ENCODE measurements around the gene AGA. TPM values are rescaled to one million over a fixed set of nuclear protein-coding genes. Genes with fewer than 3 reads are reported as not detected.
A peak's percentile ranks its signal among the peaks of the same experiment; 100 is the strongest.

AGA gene
- total and polyA plus RNA-seq, 2 of the 4 experiments (the other 2 are of a cell fraction) = 26.3 to 38.5 TPM

DNA sequence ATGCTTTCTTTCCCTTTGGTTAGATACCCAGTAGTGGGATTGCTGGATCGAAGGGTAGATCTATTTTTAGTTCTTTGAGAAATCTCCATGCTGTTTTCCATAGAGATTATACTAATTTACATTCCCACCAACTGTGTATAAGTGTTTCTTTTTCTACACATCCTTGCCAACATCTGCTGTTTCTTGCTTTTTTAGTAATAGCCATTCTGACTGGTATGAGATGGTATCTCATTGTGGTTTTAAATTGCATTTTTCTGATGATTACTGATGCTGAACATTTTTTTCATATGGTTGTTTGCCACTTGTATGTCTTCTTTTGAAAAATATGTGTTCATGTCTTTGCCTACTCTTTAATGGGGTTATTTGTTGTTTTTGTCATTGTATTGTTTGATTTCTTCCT lies 6.6 kb upstream of the AGA start:
- H3K27me3 ChIP-seq (ENCODE audit: control insufficient read depth, insufficient read depth, low read length) = no peaks in the 10 kb centered on the region
- H2AK5ac ChIP-seq (ENCODE audit: low read depth, low read length) = no peak overlapping the region
- no peak overlapping the region for H3K14ac ChIP-seq (replicated peaks; ENCODE audit: low read depth, low read length)
- no peaks in the 10 kb centered on the region for H4K20me1 ChIP-seq (ENCODE audit: insufficient read depth, low read length)
- dilution Hi-C loops (cut with HindIII; ENCODE audit: low sequenced_read_pairs, unreplicated experiment) = no loop called here
- in situ Hi-C loops (cut with MboI; ENCODE audit: low sequenced_read_pairs) = no loop called here
- H3K4me1 ChIP-seq (ENCODE audit: control insufficient read depth, insufficient read depth, low read length) = peaks cover 2% of the 10 kb centered on the region; the same call in 1 of the 2 replicates
- ATAC-seq (ENCODE audit: low read depth) (peak; percentile 71), DNase-seq (peak; percentile 77)
- H4K5ac ChIP-seq (ENCODE audit: low read depth, low read length) = peak overlapping the region; percentile 72; the same call in 1 of the 2 replicates
- BruUV-seq (replicated peaks) = no TSS peak
- H2BK15ac ChIP-seq (ENCODE audit: low read depth, low read length) = no peak overlapping the region
- no CpG with 5 or more reads among the region's 1 CpG for WGBS, 2 experiments (ENCODE audit: extremely low coverage in 2 of 2, insufficient read length in 1 of 2)
- H3K9me3 ChIP-seq (ENCODE audit: control insufficient read depth, insufficient read depth, low read length) = no peaks in the 10 kb centered on the region
- no peak overlapping the region for H4K91ac ChIP-seq (ENCODE audit: insufficient read depth, low read depth, low read length)
- ChIA-PET CTCF (no interaction called here), POLR2A (ENCODE audit: unreplicated experiment) (no interaction called here)
- H3K36me3 ChIP-seq (ENCODE audit: control insufficient read depth, insufficient read depth, low read length) = no peaks in the 10 kb centered on the region
- no peak overlapping the region for H3K4me3 ChIP-seq (ENCODE audit: insufficient read depth, low read depth, low read length)
- H2BK120ac ChIP-seq (ENCODE audit: low read depth, low read length) = no peak overlapping the region
- H3K56ac ChIP-seq (ENCODE audit: extremely low read depth, insufficient read depth, low read length) = no peak overlapping the region
- no peak overlapping the region for H2AK9ac ChIP-seq (replicated peaks; ENCODE audit: low read depth, low read length, poor library complexity)
- TF ChIP-seq RAD21 (IDR thresholded peaks at IDR 0.05; ENCODE audit: low read length) (no peak), SMC3 (IDR thresholded peaks at IDR 0.05; ENCODE audit: low read depth, low read length) (no peak), RFX5 (IDR thresholded peaks at IDR 0.05; ENCODE audit: low read depth, low read length) (no peak)
- H2AFZ ChIP-seq (replicated peaks; ENCODE audit: low read length, poor library complexity) = no peak overlapping the region
- H3K79me1 ChIP-seq (ENCODE audit: low read depth in 1 of 2, low read length in 2 of 2) = no peaks in the 10 kb centered on the region; a peak in 1 of 4 replicates
- H3K9me1 ChIP-seq (ENCODE audit: insufficient read depth, low read length) = no peaks in the 10 kb centered on the region
- no peak overlapping the region for H3K4me2 ChIP-seq (ENCODE audit: low read depth, low read length)
- intact Hi-C loops (cut with micrococcal nuclease) = loop anchor here (5.0 kb wide), 1 partner anchor 83 kb away; no protein-coding TSS in a partner anchor
- H2BK20ac ChIP-seq (ENCODE audit: low read depth, low read length) = no peak overlapping the region
- peak overlapping the region; percentile 89; the same call in 1 of the 2 replicates for H3K18ac ChIP-seq (ENCODE audit: low read depth, low read length)
- H3K23ac ChIP-seq (ENCODE audit: low read depth, low read length) = no peak overlapping the region
- H3K27ac ChIP-seq (ENCODE audit: insufficient read depth, low read length) = no peak overlapping the region
- peak overlapping the region; percentile 83 for H2BK5ac ChIP-seq (ENCODE audit: low read depth, low read length, poor library complexity, severe bottlenecking)
- peak overlapping the region in 1 of 2 experiments; percentile 69; a peak in 1 of 4 replicates for H4K8ac ChIP-seq (ENCODE audit: low read depth in 2 of 2, low read length in 2 of 2)
- no peak overlapping the region for H3K4ac ChIP-seq (ENCODE audit: low read depth, low read length)
- H3K9ac ChIP-seq (ENCODE audit: low read depth, low read length) = no peak overlapping the region
